ENCODE results near the gene JSRP1. TPM values are rescaled to one million over a fixed set of nuclear protein-coding genes. Genes with fewer than 3 reads are reported as not detected.
"Not testable (repeated sequence)": the region's sequence is repeated elsewhere in the genome, so short reads cannot be mapped to it uniquely, and the experiment has no call there.

The JSRP1 gene
- total RNA-seq, 1 donor from 2014 or later, result 0.07 TPM

DNA sequence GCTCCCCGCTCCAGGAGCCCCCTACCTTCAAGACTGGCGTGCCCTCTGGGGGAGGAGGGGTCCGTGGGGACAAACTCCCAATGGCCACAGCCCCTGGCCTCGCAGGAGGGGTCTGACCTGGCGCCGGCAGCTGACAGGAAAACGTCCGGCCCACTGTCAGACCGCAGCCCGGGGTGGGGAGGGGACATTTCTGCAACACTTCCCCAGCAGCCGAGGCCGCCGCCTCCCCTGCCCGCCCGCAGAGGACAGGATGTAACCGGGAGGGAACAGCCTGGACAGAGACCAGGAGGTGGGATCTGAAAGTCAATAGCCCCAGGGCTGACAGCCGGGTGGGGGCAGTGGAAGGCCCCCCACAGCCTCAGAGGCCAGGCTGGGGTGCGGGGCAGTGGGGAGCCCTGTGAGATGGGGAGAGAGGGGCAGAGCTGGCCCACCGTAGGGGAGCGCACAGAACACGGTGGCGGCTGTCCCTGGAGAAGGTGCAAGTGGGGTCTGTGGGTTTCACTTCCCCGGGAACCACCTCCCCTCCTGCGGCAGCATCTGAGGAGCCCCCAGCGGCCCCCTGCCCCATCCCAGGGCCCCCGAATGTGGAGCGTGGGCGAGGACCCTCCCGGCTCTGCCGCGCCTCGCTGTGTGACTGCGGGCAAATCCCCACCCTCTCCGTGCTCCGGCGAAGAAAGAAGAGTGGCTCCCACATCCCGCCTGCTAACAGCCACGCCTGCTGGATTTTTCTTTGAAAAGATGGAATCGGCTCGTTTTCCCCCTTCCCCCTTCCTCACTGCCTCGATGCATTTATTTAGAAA lies 26.0 kb upstream of the JSRP1 start, which contains the start of gene PEAK3:
Gene PEAK3, minus strand, starts transcription at position 114 of the 800 bp plus-strand sequence. CDS start 1,244 bp downstream, outside the sequence.
- DNase-seq (ENCODE audit: low read depth, low spot score), result no peak

DNA sequence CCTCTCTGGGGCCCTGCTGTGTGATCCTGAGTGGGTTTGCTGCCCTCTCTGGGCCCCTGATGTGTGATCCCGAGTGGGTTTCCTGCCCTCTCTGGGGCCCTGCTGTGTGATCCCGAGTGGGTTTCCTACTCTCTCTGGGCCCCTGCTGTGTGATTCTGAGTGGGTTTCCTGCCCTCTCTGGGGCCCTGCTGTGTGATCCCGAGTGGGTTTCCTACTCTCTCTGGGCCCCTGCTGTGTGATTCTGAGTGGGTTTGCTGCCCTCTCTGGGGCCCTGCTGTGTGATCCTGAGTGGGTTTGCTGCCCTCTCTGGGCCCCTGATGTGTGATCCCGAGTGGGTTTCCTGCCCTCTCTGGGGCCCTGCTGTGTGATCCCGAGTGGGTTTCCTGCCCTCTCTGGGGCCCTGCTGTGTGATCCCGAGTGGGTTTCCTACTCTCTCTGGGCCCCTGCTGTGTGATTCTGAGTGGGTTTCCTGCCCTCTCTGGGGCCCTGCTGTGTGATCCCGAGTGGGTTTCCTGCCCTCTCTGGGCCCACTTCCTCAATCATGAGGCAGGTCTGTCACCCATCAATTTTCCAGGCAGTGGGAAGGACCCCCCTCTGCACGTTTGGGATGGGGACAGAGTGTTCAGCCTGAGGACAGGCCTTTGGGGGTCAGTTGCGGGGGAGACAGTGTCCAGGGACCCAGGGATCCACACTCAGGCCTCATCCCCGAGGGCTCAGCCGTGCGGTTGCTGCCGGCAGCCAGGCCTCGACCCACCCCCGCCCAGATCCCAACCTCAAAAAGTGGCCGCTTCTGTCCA lies 25.2 kb upstream of the JSRP1 start:
- DNase-seq (ENCODE audit: low read depth, low spot score), result not testable (repeated sequence)

DNA sequence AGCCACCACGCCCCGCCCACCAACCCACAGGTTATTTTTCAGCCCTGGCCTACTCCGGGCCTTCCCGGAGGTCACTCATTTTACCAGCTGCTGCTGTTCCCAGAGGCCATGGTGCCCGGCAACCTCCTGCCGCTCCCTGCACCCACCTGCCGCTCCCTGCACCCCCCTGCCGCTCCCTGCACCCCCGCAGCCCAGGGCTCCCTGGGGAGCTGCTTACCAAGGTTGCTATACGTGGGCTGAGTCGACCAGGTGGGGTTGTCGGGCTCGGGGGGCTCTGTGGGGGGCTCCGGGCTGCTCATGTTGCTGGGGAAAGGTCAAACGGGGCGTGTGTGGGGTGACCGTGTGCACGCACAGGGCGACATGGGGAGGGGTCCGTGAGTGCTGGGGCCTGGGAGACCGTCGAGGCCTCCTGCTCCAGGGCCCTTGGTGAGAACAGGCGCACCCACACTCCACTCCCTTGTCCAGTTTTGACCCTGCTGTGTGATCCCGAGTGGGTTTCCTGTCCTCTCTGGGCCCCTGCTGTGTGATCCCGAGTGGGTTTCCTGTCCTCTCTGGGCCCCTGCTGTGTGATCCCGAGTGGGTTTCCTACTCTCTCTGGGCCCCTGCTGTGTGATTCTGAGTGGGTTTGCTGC lies 24.5 kb upstream of the JSRP1 start:
- DNase-seq (ENCODE audit: low read depth, low spot score), result no peak

DNA sequence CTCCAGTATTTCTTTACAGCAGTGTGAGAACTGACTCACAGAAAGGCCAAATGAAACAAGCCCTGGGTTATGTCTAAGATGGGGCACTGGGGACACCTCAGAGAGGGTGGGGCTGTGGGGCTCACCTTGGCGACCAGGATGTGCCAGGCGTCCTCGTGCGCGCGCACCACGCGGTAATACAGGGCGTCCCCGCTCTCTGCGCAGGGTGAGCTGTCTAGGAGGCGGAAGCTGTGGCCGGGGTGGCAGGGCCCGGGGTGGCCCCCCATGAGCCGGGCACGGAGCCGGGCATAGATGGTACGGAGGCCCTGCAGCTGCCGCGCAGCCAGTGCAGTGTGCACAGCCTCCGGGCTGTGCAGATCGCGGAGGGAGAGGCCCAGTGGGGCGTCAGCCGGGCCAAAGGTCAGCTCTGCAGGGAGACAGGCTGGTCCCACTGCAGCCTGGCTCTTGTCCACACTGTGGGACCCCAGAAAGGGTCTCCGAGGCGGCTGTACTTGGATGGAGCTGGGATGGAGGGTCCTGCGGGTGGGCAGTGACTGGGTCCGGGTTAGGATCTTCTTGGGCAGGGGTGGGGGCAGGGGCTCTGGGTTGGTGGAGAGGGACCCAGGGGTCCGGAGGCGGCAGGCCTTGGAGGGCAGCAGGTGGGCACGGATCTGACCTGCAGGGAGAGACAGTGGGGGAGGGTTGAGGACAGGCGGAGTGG lies 22.4 kb upstream of the JSRP1 start:
- no peak for DNase-seq (ENCODE audit: low read depth, low spot score)

DNA sequence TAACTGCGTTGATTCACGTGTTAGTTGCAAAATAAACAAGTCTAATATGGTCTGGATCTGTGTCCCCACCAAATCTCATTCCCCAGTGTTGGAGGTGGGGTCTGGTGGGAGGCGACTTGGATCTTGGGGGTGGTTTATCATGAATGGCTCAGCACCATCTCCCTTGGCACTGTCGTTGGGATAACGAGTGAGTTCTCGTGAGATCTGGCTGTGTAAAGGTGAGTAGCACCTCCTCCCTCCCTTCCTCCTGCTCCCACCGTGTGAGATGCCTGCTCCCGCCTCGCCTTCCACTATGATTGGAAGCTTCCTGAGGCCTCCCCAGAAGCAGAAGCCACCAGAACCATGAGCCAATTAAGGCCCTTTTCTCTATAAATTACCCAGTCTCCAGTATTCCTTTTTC lies 20.9 kb upstream of the JSRP1 start:
- DNase-seq (ENCODE audit: low read depth, low spot score), result no peak

DNA sequence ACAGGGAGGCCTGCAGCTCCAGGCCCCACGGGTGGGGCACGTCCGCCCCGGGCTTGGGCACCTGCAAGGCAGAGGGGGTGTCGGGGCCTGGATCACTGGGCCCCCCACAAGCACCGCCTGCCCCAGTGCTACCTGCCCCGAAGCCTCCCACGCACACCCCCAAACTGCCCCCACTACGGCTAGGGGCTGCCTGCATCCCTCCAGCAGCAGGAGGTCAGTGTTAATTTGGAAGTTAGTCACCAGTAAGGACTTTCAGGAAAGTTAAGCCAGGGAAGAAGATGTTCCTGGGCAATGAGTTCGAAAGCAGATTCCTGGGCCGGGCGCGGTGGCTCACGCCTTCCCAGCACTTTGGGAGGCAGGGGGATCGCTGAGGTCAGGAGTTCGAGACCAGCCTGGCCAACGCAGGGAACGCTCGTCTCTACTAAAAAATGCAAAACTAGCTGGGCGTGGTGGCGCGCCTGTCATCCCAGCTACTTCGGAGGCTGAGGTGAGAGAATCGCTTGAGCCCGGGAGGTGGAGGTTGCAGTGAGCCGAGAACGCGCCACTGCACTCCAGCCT lies 20.3 kb upstream of the JSRP1 start:
- no peak for DNase-seq (ENCODE audit: low read depth, low spot score)

DNA sequence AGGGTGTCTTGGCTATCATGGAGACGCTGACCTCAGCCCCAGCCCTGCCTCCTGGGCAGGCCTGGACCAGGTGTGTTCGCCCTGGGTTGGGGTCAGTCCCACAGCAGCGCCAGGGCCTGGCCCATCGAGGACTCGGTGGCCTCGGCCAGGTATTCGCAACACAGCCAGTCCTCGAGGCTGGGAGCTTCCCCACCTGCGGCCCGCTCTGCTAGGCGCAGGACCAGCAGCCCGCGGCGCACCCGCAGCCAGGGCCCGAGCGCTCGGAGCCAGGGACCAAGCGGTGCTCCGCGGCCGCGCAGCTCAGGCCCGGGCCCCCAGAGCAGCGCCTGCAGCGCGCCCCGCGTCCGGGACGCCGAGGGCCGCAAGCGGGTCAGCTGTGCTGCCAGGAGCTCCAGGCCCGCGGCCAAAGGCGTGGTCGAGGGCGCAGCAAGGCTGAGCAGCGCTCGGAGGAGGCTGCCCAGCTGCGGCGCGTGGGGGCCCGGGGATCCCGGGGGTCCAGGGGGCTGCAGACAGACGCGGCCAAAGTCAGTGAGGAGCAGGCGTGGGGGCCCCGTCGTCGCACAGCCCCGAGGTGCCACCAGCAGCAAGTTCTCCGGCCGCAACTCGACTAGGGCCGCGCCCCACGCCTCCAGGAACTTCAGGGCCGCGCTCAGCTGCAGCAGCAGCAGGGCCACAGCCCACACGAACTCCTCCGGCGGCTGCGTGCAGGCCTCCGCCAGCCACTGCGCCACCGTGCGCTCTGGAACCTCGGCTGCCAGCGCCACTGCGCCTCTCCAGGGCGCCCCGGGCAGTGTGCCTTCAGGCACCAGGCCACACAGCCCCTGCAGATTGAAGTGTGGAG lies 19.6 kb upstream of the JSRP1 start:
- DNase-seq (ENCODE audit: low read depth, low spot score), result no peak

DNA sequence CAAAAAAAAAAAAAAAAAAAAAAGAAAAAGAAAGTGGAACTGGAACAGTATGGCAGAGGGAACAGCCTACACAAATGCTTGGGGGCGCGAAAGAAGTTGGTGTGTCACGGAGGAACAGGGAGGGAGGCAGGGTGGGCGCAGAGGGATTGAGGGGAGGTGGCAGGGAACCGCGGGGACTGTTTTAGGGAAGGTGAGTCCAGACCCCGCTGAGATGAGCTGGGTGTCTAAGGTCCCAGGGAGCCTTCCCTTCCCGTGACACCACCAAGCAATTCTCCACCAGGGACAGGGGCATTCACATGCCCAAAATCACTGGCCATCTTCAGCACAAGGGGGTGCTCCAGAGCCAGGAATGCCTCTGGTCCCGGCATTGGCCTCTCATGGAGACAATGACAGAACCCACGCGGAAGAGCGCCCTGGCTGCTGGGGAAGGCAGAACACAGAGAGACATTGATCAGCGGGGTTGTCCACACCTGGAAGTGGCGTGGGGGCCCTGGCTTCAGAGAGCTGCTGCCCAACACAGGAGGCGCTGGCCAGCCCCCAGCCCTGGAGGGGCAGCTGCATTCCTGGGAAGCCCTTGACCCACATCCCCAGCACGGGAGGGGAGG lies 18.8 kb upstream of the JSRP1 start:
- DNase-seq (ENCODE audit: low read depth, low spot score), result no peak

DNA sequence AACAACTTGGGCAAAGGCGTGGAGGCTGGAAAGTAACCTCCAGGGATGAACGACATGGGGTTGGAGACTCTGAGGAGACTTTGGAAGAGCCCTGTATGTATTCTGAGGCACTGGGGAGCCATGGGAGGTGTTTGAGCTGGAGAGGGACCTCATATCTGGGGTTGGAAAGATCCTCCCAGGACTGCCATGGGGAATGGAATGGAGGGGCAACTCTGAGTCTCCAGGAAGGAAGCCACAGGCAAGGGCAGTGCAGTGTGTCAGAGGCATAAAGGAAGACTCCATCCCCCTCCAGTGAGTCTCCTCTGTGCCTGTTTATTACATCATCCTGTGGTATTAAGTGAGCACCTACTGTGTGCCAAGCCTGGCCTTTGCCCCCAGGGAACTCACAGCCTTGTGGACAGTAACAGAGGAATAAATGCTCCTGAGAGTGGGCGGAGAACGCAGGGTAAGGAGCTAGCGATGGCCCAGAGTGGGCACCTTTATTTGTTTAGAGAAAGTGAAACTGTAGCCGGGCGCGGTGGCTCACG lies 18.0 kb upstream of the JSRP1 start:
- no peak for DNase-seq (ENCODE audit: low read depth, low spot score)

DNA sequence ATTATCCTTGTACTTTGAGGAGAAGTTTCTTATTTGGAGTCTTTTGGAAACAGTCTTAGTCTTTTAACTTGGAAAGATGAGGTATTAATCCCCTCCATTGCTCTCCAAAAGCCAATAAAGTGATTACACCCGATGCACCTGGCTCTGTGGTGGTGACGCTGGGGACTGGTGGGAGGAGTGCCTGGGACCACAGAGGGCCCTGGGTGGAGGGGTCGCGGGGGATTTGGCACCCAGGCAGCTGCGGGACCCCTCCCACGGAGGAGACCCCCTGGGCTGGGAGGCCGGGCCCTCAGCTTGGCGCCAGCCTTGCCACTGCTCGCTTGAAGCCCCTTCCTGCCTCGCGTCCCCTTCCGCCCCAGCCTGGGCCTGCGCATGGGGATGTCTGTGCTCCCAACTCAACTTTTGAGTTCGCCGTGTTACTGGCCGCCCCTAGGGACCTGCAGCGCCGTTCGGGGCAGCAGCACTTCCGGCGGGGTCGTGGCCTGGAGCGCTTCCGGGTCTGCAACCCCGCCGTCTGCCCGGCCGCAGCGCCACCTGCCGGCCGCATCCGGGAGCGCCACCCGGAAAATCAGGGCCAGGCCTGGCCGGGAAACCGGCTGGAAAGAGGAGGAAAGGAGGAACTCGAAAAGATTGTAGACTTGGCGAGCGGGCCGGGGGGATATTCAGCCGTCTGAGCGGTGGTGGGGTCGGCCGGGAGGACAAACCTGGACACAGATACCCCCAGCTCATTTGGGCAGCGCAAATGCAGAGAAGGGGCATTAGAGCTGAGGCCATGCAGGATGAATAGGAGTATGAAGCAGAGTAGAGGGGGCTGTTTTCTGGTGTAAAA lies 17.4 kb upstream of the JSRP1 start:
- no peak for DNase-seq (ENCODE audit: low read depth, low spot score)

DNA sequence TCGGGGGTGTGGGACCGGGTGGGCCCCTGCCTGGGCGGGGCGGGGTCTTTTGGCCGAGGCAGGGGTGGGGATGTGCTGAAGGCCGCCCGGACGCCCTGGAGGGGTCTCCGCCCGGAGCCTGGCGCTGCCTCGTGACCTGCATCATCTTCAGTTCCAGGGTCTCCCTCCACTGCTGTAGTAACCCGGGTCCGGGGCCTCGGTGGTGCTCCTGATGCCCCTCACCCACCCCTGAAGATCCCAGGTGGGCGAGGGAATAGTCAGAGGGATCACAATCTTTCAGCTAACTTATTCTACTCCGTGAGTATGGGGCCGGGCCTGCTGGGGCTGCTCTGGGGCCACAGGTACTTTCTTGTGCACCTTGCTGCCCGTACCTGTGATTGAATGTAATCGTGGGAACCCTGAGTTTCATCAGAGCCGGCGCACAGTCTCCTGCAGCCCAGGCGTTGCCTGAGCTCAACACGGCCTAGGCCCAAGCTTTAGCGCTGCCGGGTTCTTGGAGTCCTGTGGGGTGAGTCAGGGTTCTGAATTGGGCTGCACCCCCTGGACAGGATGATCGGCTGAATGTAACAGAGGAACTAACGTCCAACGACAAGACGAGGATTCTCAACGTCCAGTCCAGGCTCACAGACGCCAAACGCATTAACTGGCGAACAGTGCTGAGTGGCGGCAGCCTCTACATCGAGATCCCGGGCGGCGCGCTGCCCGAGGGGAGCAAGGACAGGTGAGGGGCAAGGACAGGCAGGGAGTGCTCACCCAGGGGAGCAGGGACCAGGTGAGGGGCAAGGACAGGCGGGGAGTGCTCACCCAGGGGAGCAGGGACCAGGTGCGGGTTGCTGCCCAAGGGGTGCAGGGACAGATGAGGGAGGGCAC lies 15.3 kb upstream of the JSRP1 start:
- no peak for DNase-seq (ENCODE audit: low read depth, low spot score)

DNA sequence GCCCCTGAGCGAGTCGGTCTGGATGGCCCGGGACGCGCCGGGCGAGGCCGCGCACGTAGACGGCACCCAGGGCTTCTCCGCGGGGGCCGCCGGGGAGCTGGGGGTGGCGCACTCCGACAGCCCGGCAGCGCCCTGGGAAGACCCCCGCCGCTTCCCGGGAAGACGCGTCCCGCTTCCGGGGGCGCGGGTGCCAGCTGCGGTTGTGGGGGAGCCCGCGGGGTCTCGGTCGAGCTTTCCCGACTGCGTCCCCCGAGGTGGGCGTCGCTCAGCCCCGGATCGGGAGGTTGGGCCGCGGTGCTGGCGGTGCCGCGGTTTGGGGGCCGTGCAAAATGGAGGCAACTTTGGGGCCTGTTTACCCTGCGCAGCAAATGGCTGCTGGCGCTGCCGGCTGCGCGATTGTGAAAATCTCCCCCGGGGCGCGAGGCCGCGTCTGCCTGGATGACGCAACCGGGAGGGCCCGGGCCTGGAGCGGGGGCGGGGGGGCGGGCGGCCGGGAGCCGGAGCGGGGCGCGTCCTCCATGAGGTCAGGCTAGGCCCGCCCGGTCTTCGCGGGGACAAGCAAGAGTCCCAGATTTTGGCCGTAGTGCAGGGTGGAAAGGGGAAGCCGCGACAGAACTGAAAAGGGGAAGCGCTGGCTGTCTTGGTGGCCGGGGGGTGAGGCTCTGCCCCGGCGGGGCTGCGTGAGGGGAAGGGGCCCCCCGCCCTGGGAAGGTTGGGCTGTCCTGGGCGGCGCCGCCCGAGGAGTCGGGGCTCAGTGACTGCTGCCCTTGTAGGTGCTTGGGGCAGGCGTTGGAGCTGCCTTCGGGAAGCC lies 14.4 kb upstream of the JSRP1 start:
- DNase-seq (ENCODE audit: low read depth, low spot score), result peak; percentile 39

DNA sequence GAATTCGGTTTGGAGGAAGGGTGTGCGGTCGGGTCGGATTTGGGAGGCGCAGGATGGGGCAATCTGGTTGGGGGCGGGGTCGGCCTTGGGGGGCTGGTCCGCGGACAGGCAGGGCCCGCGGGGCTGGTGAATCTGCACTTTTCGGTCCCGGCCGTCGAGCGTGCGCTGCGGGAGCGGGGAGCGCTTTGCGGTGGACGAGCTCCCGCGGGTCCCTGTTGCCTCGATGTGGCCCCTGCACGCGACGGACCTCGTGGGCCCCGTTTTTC lies 13.9 kb upstream of the JSRP1 start:
- DNase-seq (ENCODE audit: low read depth, low spot score), result no peak

DNA sequence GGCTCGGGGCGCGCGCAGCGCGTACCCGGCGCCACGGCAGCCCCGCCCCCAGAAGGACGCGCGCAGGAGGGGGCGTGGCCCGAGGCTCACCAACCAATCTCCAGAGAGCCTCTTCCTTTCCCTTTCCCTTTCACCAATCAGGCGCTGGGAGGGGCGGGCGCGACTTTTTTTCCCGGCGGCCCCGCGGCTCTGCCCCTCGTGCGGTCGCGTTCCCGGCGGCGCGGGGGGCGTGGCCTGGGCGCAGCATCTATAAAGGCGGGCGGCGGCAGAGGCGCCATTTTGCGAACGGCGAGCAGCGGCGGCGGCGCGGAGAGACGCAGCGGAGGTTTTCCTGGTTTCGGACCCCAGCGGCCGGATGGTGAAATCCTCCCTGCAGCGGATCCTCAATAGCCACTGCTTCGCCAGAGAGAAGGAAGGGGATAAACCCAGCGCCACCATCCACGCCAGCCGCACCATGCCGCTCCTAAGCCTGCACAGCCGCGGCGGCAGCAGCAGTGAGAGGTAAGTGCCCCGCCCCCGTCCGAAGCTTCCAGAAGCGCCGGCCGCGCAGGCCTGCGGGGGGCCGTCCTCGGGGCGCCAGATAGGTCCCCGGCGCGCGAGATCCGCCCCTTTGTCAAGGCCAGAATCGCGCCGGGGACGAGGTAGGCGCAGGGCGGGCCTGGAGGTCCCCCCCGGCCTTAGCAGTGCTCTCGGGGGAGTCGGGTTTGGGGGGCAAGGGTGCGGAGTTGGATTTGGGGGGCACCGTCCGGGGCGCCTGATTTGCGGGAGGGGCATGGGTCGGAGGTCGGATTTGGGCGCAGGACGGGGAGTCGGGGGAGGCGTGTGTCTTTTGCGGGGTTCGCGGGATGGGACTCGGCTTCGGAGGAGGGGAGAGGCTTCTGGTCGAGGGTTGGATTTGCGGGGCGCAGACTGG lies 13.3 kb upstream of the JSRP1 start:
- DNase-seq (ENCODE audit: low read depth, low spot score), result peak; percentile 80

DNA sequence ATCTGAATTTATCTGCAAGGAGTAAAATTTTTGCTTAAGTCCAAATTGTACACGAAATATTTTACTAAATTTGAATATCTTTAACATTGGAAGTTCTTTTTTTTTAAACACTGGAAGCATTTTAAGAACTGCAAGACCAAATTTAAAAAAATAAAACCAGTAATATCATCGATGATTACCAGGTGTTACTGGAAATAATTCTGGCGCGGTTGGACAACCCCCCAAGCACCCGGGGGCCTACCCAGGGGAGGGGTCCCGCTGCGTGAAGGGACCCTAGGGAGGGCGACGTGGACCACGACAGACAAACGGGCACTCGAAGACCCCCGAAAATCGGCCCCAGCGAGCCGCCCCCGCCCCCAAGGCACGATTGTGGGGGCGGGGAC lies 12.6 kb upstream of the JSRP1 start:
- no peak for DNase-seq (ENCODE audit: low read depth, low spot score)

DNA sequence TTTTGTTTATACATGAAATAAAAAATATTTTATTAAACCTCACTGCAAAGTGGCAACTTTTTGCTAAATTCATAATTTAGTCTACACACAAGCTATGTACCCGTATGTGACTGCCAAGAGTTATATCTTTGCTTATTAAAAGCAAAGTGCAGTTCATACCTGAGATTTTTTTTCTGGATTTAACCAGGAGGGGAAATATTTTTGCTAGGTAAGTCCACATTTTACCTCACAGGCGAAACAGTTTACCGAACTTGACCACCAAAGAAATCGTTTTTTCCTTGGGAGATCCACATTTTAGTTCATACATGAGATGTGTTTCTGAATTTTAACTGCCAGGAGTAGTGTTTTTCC lies 12.2 kb upstream of the JSRP1 start:
- DNase-seq (ENCODE audit: low read depth, low spot score), result no peak

Measured in pulmonary artery endothelial cell (primary cell).